Stomach (tissue), 9 donors: Measurements from ENCODE around the gene PCARE. TPM values are rescaled to one million over a fixed set of nuclear protein-coding genes. Genes with fewer than 3 reads are reported as not detected.
"Not testable (repeated sequence)": the region's sequence is repeated elsewhere in the genome, so short reads cannot be mapped to it uniquely, and the experiment has no call there.

ENCODE experiments used
- DNase-seq, 2 donors: peaks; one replicate each; pipeline versions ENCODE4 v3.0.0 to v3.0.0-alpha.2; 2013 to 2019
- H3K27ac ChIP-seq, 5 donors: fragments of 200-600 bp in 4 of 5; sonication (generic) in 4 of 5; one replicate each; pipeline ENCODE4 v1.5.1; 2013 to 2019; ENCODE audit warnings: mild to moderate bottlenecking in 1 of 5, moderate library complexity in 1 of 5
- H3K27me3 ChIP-seq, 3 donors: fragments of 200-600 bp; sonication (generic); one replicate each; pipeline ENCODE4 v1.5.1; 2017 to 2019; ENCODE audit warnings: mixed run types in 1 of 3
- H3K36me3 ChIP-seq, 4 donors: fragments of 200-600 bp; sonication (generic); 1 replicate in 3 of 4; 2 replicates in 1 of 4; pipeline ENCODE4 v1.5.1; 2016 to 2019
- H3K4me1 ChIP-seq, 4 donors: fragments of 200-600 bp; sonication (generic); one replicate each; pipeline ENCODE4 v1.5.1; 2016 to 2019
- H3K4me3 ChIP-seq, 4 donors: fragments of 200-600 bp; sonication (generic) in 3 of 4; one replicate each; pipeline ENCODE4 v1.5.1; 2016 to 2019; ENCODE audit warnings: mild to moderate bottlenecking in 1 of 4
- H3K9me3 ChIP-seq, 4 donors: fragments of 200-600 bp; sonication (generic); one replicate each; pipeline ENCODE4 v1.5.1; 2016 to 2019
- CTCF ChIP-seq, 7 experiments: fragments of 450-650 bp in 4 of 7; fragments of 200-600 bp in 3 of 7; sonication (generic) in 3 of 7; IDR thresholded peaks; one replicate each; pipeline ENCODE4 v1.5.1; 2016 to 2019; ENCODE audit warnings: antibody characterized with exemption in 7 of 7, control low read depth in 2 of 7, mild to moderate bottlenecking in 1 of 7
- EP300 ChIP-seq: sonication (generic); formaldehyde crosslinking; IDR thresholded peaks from one replicate; pipeline ENCODE4 v1.6.1; 2017; ENCODE audit warnings: antibody characterized with exemption
- POLR2A ChIP-seq, 4 donors: fragments of 450-650 bp; IDR thresholded peaks; one replicate each; pipeline ENCODE4 v1.6.1; 2016; ENCODE audit warnings: antibody characterized with exemption in 4 of 4, control low read depth in 2 of 4, mild to moderate bottlenecking in 1 of 4, moderate library complexity in 1 of 4
- POLR2AphosphoS5 ChIP-seq, 3 donors: sonication (generic); formaldehyde crosslinking; IDR thresholded peaks; one replicate each; pipeline ENCODE4 v1.6.1; 2016; ENCODE audit warnings: antibody characterized with exemption in 3 of 3
- WGBS, 5 donors: extraction: QIAGEN DNeasy Blood & Tissue Kit in 3 of 5; methylation state at CpG; one replicate each; pipeline versions ENCODE4 v1.1.5 to v1.1.7; 2013 to 2018; 5-methylcytosine and 5-hydroxymethylcytosine counted together
- intact Hi-C: fragments of 100-400 bp; cut with DNase I; formaldehyde crosslinking; loops from one replicate; pipeline ENCODE4 v1.15.1; 2023; ENCODE audit warnings: low total_unique reads
- polyA plus RNA-seq, 3 donors: library from polyadenylated mRNA; stranded (reverse); fragments of 200-250 nt; gene quantifications; one replicate each; pipeline ENCODE4 v1.2.3, GENCODE V29; 2013
- total RNA-seq, 5 donors: library from RNA; depleted of rRNA; stranded (reverse); fragments of >200 nt; gene quantifications; one replicate each; pipeline versions ENCODE4 v1.1.0 to v1.2.3, GENCODE V29; 2014 to 2016
- donor health status: healthy with polysubstance abuse.
- donor health status: Bipolar disorder and iron deficiency.
- donor health status: healthy.

PCARE gene
- total and polyA plus RNA-seq, 8 donors = 0.06 to 2.9 (median 0.08) TPM; not detected in 5

- TF ChIP-seq POLR2A (IDR thresholded peaks at IDR 0.05) (no peak), CTCF (IDR thresholded peaks at IDR 0.05) (no peak), POLR2AphosphoS5 (IDR thresholded peaks at IDR 0.05) (no peak), EP300 (no peak)
These were observed 33.9 kb upstream of the PCARE start for GRCh38 chr2:29108225-29108624.

GRCh38 chr2:29107547-29107946, 33.2 kb upstream of the PCARE start:
- DNase-seq, H3K36me3 ChIP-seq, intact Hi-C loops, H3K9me3 ChIP-seq, H3K27ac ChIP-seq, H3K4me3 ChIP-seq, H3K27me3 ChIP-seq, H3K4me1 ChIP-seq: not testable (repeated sequence)
- WGBS, 5 donors = 84 to 97% (median 93%) methylated on average over 3 of the region's 3 CpGs

More at GRCh38 chr2:29108225-29108624, 33.9 kb upstream of the PCARE start:
- 78 to 89% (median 85%) methylated on average over 8 of the region's 8 CpGs for WGBS, 5 donors
- no peak overlapping the region for H3K27ac ChIP-seq
- H3K36me3 ChIP-seq = no peaks in the 10 kb centered on the region
- H3K4me3 ChIP-seq = no peak overlapping the region
- intact Hi-C loops = no loop called here
- H3K27me3 ChIP-seq = no peaks in the 10 kb centered on the region
- no peaks in the 10 kb centered on the region for H3K4me1 ChIP-seq
- no peak for DNase-seq
- H3K9me3 ChIP-seq = no peaks in the 10 kb centered on the region

GRCh38 chr2:29106980-29107388, 32.7 kb upstream of the PCARE start:
- intact Hi-C loops = no loop called here
- H3K9me3 ChIP-seq = no peaks in the 10 kb centered on the region
- no peaks in the 10 kb centered on the region for H3K4me1 ChIP-seq
- no peak for DNase-seq
- no peaks in the 10 kb centered on the region for H3K27me3 ChIP-seq
- no peak overlapping the region for H3K4me3 ChIP-seq
- TF ChIP-seq CTCF (IDR thresholded peaks at IDR 0.05) (no peak), POLR2A (IDR thresholded peaks at IDR 0.05) (no peak), POLR2AphosphoS5 (IDR thresholded peaks at IDR 0.05) (no peak), EP300 (no peak)
- H3K36me3 ChIP-seq = no peaks in the 10 kb centered on the region
- H3K27ac ChIP-seq = no peak overlapping the region
- 35 to 55% (median 37%) methylated on average over 2 of the region's 2 CpGs for WGBS, 5 donors

- no peaks in the 10 kb centered on the region for H3K9me3 ChIP-seq
- H3K27ac ChIP-seq = no peak overlapping the region
- H3K36me3 ChIP-seq = no peaks in the 10 kb centered on the region
- DNase-seq = no peak
- H3K4me3 ChIP-seq = no peak overlapping the region
- 75 to 87% (median 80%) methylated on average over 3 of the region's 3 CpGs for WGBS, 5 donors
- intact Hi-C loops = no loop called here
- TF ChIP-seq POLR2AphosphoS5 (IDR thresholded peaks at IDR 0.05) (no peak), EP300 (no peak), CTCF (IDR thresholded peaks at IDR 0.05) (no peak), POLR2A (IDR thresholded peaks at IDR 0.05) (no peak)
- no peaks in the 10 kb centered on the region for H3K27me3 ChIP-seq
- H3K4me1 ChIP-seq = no peaks in the 10 kb centered on the region
These were observed 31.9 kb upstream of the PCARE start for GRCh38 chr2:29106256-29106655.

- 38 to 63% (median 48%) methylated on average over 2 of the region's 2 CpGs for WGBS, 5 donors
- H3K36me3 ChIP-seq = no peaks in the 10 kb centered on the region
- DNase-seq = no peak
- no peaks in the 10 kb centered on the region for H3K4me1 ChIP-seq
- intact Hi-C loops = no loop called here
- no peaks in the 10 kb centered on the region for H3K27me3 ChIP-seq
- no peak overlapping the region for H3K27ac ChIP-seq
- no peak overlapping the region for H3K4me3 ChIP-seq
- no peaks in the 10 kb centered on the region for H3K9me3 ChIP-seq
- TF ChIP-seq CTCF (IDR thresholded peaks at IDR 0.05) (no peak), POLR2A (IDR thresholded peaks at IDR 0.05) (no peak), POLR2AphosphoS5 (IDR thresholded peaks at IDR 0.05) (no peak), EP300 (no peak)
These were observed 31.1 kb upstream of the PCARE start for GRCh38 chr2:29105375-29105774.
